ENCODE data around the gene LRRK1.

The LRRK1 gene, protein sequence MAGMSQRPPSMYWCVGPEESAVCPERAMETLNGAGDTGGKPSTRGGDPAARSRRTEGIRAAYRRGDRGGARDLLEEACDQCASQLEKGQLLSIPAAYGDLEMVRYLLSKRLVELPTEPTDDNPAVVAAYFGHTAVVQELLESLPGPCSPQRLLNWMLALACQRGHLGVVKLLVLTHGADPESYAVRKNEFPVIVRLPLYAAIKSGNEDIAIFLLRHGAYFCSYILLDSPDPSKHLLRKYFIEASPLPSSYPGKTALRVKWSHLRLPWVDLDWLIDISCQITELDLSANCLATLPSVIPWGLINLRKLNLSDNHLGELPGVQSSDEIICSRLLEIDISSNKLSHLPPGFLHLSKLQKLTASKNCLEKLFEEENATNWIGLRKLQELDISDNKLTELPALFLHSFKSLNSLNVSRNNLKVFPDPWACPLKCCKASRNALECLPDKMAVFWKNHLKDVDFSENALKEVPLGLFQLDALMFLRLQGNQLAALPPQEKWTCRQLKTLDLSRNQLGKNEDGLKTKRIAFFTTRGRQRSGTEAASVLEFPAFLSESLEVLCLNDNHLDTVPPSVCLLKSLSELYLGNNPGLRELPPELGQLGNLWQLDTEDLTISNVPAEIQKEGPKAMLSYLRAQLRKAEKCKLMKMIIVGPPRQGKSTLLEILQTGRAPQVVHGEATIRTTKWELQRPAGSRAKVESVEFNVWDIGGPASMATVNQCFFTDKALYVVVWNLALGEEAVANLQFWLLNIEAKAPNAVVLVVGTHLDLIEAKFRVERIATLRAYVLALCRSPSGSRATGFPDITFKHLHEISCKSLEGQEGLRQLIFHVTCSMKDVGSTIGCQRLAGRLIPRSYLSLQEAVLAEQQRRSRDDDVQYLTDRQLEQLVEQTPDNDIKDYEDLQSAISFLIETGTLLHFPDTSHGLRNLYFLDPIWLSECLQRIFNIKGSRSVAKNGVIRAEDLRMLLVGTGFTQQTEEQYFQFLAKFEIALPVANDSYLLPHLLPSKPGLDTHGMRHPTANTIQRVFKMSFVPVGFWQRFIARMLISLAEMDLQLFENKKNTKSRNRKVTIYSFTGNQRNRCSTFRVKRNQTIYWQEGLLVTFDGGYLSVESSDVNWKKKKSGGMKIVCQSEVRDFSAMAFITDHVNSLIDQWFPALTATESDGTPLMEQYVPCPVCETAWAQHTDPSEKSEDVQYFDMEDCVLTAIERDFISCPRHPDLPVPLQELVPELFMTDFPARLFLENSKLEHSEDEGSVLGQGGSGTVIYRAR (N-terminal part only)

DNA sequence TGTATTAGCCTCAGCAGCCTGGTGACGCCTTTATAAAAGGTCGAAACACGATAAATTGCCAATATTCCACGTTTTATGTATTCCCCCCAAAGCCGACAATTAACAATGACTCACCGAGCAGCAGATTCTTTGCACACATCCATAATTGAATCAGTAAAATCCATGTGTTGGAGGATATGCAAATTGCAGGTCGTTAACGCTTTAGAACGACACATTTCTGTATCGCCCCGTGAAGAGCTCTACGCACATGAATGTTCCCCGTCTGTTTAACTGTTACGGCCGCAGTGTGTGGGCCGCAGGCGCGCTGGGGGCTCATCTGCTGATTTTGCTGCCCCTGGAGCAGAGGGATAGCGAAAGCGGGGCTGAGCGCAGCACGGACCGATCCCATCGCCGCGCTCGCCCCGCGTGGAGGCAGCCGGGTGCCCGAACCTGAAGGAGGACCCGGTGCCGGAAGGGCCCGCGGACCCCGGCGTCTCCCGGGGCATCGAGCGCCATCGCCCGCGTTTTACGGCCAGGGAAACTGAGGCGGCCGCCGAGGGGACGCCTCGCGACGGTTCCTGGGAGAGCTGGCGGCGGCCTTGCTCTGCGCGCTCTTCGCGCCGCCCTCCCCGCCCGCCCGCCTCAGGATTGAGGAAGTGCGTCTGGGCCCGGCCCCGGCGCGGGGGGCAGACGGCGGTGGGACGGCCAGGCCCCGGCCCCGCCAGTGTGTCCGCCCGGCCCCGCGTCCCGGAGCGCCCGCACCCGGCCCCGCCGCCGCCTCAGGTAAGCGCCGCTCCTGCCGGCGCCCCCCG, at the start of gene LRRK1:
Gene LRRK1, plus strand, starts transcription at position 668 of the 791 bp plus-strand sequence. CDS start 5,276 bp downstream, outside the sequence.
- intact Hi-C loops (cut with DNase I; ENCODE audit: low total_unique reads), result loop anchor here (5.0 kb wide), 1 partner anchor 88 kb away; no protein-coding TSS in a partner anchor
- peak in 1 of 2 donors; percentile 71 for DNase-seq
- H3K4me1 ChIP-seq, result peaks cover 0 to 27% (median 0%) of the 10 kb centered on the region in 4 donors

DNA sequence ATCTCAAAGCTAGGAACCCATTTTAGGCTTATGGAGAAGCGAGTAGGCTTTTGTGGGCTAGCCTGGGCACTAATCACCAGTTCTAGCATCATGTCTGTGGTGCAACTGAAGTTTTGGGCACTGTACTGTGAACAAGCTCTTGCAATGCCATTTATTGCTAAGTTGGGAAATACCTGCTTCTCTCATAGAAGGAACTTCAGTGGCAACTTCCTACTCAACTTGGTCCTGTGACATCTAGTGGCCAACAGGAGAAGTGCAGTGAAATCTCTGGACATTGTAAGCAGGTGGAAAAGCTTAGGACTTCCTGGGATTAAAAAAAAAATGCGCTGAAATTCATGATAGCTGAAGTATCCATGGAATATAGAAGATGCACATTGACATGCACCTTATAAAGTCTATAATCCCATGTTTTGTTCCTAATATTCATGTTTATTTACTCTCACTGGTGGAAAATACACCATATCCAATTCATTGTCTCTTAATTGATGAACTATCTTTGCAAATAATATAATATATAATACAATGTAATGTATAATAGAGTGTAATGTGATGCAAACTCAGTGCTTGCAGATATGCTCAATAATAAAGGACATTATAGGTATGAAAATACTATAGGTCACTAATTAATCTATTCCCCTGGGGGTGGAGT, 46.0 kb upstream of the LRRK1 start:
- intact Hi-C loops (cut with DNase I; ENCODE audit: low total_unique reads), result loop anchor here (5.0 kb wide), 1 partner anchor 241 kb away; no protein-coding TSS in a partner anchor
- peaks cover 0 to 4% of the 10 kb centered on the region in 2 donors for H3K27me3 ChIP-seq
- peak in 1 of 2 donors; percentile 84 for DNase-seq
- no peaks in the 10 kb centered on the region for H3K4me1 ChIP-seq
- TF ChIP-seq, protein P1, sequence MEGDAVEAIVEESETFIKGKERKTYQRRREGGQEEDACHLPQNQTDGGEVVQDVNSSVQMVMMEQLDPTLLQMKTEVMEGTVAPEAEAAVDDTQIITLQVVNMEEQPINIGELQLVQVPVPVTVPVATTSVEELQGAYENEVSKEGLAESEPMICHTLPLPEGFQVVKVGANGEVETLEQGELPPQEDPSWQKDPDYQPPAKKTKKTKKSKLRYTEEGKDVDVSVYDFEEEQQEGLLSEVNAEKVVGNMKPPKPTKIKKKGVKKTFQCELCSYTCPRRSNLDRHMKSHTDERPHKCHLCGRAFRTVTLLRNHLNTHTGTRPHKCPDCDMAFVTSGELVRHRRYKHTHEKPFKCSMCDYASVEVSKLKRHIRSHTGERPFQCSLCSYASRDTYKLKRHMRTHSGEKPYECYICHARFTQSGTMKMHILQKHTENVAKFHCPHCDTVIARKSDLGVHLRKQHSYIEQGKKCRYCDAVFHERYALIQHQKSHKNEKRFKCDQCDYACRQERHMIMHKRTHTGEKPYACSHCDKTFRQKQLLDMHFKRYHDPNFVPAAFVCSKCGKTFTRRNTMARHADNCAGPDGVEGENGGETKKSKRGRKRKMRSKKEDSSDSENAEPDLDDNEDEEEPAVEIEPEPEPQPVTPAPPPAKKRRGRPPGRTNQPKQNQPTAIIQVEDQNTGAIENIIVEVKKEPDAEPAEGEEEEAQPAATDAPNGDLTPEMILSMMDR (IDR thresholded peaks at IDR 0.05), result peak; percentile 89 to 93
- no peak overlapping the region for H3K27ac ChIP-seq
- no peaks in the 10 kb centered on the region for H3K36me3 ChIP-seq
- no peak overlapping the region for H3K4me3 ChIP-seq
- H3K9me3 ChIP-seq, result no peaks in the 10 kb centered on the region

More for the DNA sequence above, at the start of gene LRRK1:
- Histone ChIP-seq H3K4me3 (peak within 1 kb of the TSS; percentile 61 to 82), H3K27me3 (peaks cover 0 to 8% of the 10 kb centered on the region in 2 donors), H3K27ac (peak within 1 kb of the TSS; percentile 58 to 65), H3K36me3 (no peaks in the 10 kb centered on the region), H3K9me3 (no peaks in the 10 kb centered on the region)
- TF ChIP-seq, protein P1 (IDR thresholded peaks at IDR 0.05), result no peak

DNA sequence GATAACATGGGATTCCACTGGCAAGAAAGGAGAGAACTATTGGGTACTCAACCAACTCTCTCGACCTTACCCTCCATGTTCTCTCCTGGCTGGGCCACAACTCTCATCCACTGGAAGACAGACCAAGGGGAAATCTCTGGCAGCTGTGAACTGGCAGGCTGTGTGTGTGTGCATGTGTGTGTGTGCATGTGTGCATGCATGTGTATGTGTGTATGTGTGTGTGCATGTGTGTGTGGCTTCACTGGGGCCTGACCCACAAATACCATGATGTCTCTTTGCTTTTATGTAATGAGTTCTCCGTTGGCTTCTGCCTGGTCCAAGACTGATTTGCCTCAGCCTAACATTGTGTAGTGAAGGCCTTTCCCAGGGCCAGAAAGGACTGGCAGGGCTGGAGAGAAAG, 43.7 kb upstream of the LRRK1 start:
- TF ChIP-seq, protein P1 (IDR thresholded peaks at IDR 0.05), result no peak
- no peaks in the 10 kb centered on the region for H3K9me3 ChIP-seq
- peaks cover 0 to 18% (median 14%) of the 10 kb centered on the region in 4 donors for H3K4me1 ChIP-seq
- H3K27me3 ChIP-seq, result peaks cover 4 to 26% of the 10 kb centered on the region in 2 donors
- no peak overlapping the region for H3K4me3 ChIP-seq
- DNase-seq, result no peak
- no peaks in the 10 kb centered on the region for H3K36me3 ChIP-seq
- H3K27ac ChIP-seq, result no peak overlapping the region
- intact Hi-C loops (cut with DNase I; ENCODE audit: low total_unique reads), result no loop called here

DNA sequence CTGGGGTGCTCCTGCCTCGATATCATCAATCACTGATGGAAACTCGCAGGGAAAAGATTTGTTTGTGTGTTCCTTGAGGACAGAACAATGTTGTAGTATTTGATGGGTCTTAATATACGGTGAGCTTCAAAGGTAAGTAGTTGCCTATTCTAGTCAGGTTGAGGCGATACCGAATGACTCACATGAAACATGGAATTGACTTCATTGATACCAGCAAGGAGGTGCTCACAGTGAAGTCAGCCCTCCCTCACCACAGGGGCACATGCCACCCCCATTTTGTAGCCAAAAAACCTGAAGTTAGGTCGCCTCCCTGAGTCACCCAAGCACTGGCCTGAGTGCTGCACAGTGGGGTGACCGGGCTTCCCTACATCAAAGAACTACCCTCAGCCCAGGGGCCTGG, 43.2 kb upstream of the LRRK1 start:
- Histone ChIP-seq H3K4me3 (no peak overlapping the region), H3K4me1 (peaks cover 0 to 19% (median 14%) of the 10 kb centered on the region in 4 donors), H3K27me3 (peaks cover 4 to 31% of the 10 kb centered on the region in 2 donors), H3K9me3 (no peaks in the 10 kb centered on the region), H3K27ac (no peak overlapping the region), H3K36me3 (no peaks in the 10 kb centered on the region)
- TF ChIP-seq, protein P1 (IDR thresholded peaks at IDR 0.05), result no peak
- DNase-seq, result no peak
- intact Hi-C loops (cut with DNase I; ENCODE audit: low total_unique reads), result no loop called here

Measured in tibial artery (tissue), 4 donors.